Psoas muscle (tissue), 8 donors: ENCODE data around the gene CORIN. TPM values are rescaled to one million over a fixed set of nuclear protein-coding genes. Genes with fewer than 3 reads are reported as not detected.

Experiments
- ATAC-seq, 4 donors: fragments of 200-7000 bp; cut with Tn5 transposase; one replicate each; pipeline ENCODE4 v1.9.1; 2020; ENCODE audit warnings: moderate library complexity in 3 of 4, mild to moderate bottlenecking in 2 of 4
- DNase-seq, 2 donors: peaks; one replicate each; pipeline ENCODE4 v3.0.0-alpha.2; 2020
- H3K27ac ChIP-seq: fragments of 200-600 bp; one replicate; pipeline ENCODE4 v1.8.0; 2022
- H3K27me3 ChIP-seq, 3 donors: fragments of 200-600 bp in 1 of 3; one replicate each; pipeline versions ENCODE4 v1.6.1 to v1.8.0; 2013 to 2022; ENCODE audit warnings: low read length in 2 of 3, mild to moderate bottlenecking in 2 of 3, moderate library complexity in 1 of 3; ENCODE audit not compliant: insufficient read depth in 3 of 3
- H3K36me3 ChIP-seq, 2 donors: fragments of 200-600 bp in 1 of 2; one replicate each; pipeline versions ENCODE4 v1.6.1 to v1.8.0; 2013 to 2022; ENCODE audit warnings: low read depth in 1 of 2, mild to moderate bottlenecking in 1 of 2, moderate library complexity in 1 of 2; ENCODE audit not compliant: insufficient read depth in 1 of 2
- H3K4me1 ChIP-seq: fragments of 200-600 bp; one replicate; pipeline ENCODE4 v1.8.0; 2022
- H3K4me3 ChIP-seq: fragments of 200-600 bp; one replicate; pipeline ENCODE4 v1.8.0; 2022; ENCODE audit warnings: mild to moderate bottlenecking
- H3K9me3 ChIP-seq: fragments of 200-600 bp; one replicate; pipeline ENCODE4 v1.8.0; 2022
- WGBS, 3 donors: extraction: QIAGEN DNeasy Blood & Tissue Kit; methylation state at CpG; one replicate each; pipeline versions ENCODE4 v1.1.6 to v1.1.7; 2013; 5-methylcytosine and 5-hydroxymethylcytosine counted together
- intact Hi-C, 2 donors: fragments of 100-400 bp; cut with DNase I; formaldehyde crosslinking; loops; one replicate each; pipeline versions ENCODE4 v1.11.0 to v1.14.2; 2022
- polyA plus RNA-seq, 3 donors: library from polyadenylated mRNA; stranded (reverse); fragments of 200-250 nt; gene quantifications; one replicate each; pipeline ENCODE4 v1.2.3, GENCODE V29; 2013
- total RNA-seq, 4 donors: library from RNA; stranded (reverse); fragmentation: NEBNext Ultra II Directional in 2 of 4; extraction: Animal tissue kit (Norgen Biotek cat#: 25700) in 2 of 4; gene quantifications; one replicate each; pipeline versions ENCODE4 v1.2.1 to v1.2.4, GENCODE V29; 2021 to 2023
- TF ChIP-seq, protein P1 (sequence below): fragments of 200-600 bp; IDR thresholded peaks from one replicate; pipeline ENCODE4 v1.8.0; 2022; ENCODE audit warnings: antibody characterized with exemption
- donor health status: healthy with polysubstance abuse.
- donor health status: DM: no; HTN: no; CAD: no; lungs with moderate emphysema.
- donor health status: Bipolar disorder and iron deficiency.
- donor health status: healthy.
- donor health status: DM: yes; HTN: yes; CAD: no.
- donor health status: DM: no; HTN: no; CAD: no.
- donor health status: DM: no; HTN: no; CAD: no.
- donor health status: DM: yes; HTN: yes; CAD: no.

Gene CORIN
- total and polyA plus RNA-seq, 7 donors, result 0.03 to 1.3 (median 0.16) TPM; not detected in 1

- TF ChIP-seq, protein P1, sequence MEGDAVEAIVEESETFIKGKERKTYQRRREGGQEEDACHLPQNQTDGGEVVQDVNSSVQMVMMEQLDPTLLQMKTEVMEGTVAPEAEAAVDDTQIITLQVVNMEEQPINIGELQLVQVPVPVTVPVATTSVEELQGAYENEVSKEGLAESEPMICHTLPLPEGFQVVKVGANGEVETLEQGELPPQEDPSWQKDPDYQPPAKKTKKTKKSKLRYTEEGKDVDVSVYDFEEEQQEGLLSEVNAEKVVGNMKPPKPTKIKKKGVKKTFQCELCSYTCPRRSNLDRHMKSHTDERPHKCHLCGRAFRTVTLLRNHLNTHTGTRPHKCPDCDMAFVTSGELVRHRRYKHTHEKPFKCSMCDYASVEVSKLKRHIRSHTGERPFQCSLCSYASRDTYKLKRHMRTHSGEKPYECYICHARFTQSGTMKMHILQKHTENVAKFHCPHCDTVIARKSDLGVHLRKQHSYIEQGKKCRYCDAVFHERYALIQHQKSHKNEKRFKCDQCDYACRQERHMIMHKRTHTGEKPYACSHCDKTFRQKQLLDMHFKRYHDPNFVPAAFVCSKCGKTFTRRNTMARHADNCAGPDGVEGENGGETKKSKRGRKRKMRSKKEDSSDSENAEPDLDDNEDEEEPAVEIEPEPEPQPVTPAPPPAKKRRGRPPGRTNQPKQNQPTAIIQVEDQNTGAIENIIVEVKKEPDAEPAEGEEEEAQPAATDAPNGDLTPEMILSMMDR, result no peak
- 1 to 2% (median 1%) methylated on average over 50 to 58 of the region's 58 CpGs for WGBS, 3 donors
- intact Hi-C loops, result loop anchor here (5.0 kb wide), 2 partner anchors 150 to 165 kb away; no protein-coding TSS in a partner anchor
- Histone ChIP-seq H3K4me1 (peaks cover 15% of the 10 kb centered on the region), H3K9me3 (peaks cover 5% of the 10 kb centered on the region), H3K4me3 (peak overlapping the region; percentile 65), H3K27ac (no peak overlapping the region), H3K27me3 (peaks cover 0 to 26% (median 6%) of the 10 kb centered on the region in 3 donors), H3K36me3 (no peaks in the 10 kb centered on the region)
- DNase-seq, result peak; percentile 27 to 55
- ATAC-seq, result peak; percentile 44 to 60 (median 52)
Measured at GRCh38 chr4:47837094-47837907, 566 bp downstream of the CORIN start.

GRCh38 chr4:47836641-47837093 is 1.2 kb downstream of the CORIN start:
- Histone ChIP-seq H3K27ac (no peak overlapping the region), H3K4me1 (peaks cover 15% of the 10 kb centered on the region)
- intact Hi-C loops, result loop anchor here (1.0 to 5.0 kb wide), 3 partner anchors 132 to 164 kb away; no protein-coding TSS in a partner anchor

GRCh38 chr4:47835494-47835893 is 2.4 kb downstream of the CORIN start:
- TF ChIP-seq, protein P1, result no peak
- no peak overlapping the region for H3K27ac ChIP-seq
- ATAC-seq (no peak), DNase-seq (no peak)
- H3K4me1 ChIP-seq, result peaks cover 18% of the 10 kb centered on the region
- 68 to 76% (median 71%) methylated on average over 2 of the region's 2 CpGs for WGBS, 3 donors
- no peak overlapping the region for H3K4me3 ChIP-seq
- H3K36me3 ChIP-seq, result no peaks in the 10 kb centered on the region
- H3K9me3 ChIP-seq, result peaks cover 5% of the 10 kb centered on the region
- H3K27me3 ChIP-seq, result peaks cover 0 to 26% (median 6%) of the 10 kb centered on the region in 3 donors
- intact Hi-C loops, result loop anchor here (5.0 kb wide), 2 partner anchors 148 to 163 kb away; no protein-coding TSS in a partner anchor

More at GRCh38 chr4:47836641-47837093, 1.2 kb downstream of the CORIN start:
- Histone ChIP-seq H3K9me3 (peaks cover 5% of the 10 kb centered on the region), H3K36me3 (no peaks in the 10 kb centered on the region), H3K4me3 (peak overlapping the region; percentile 65), H3K27me3 (peaks cover 0 to 26% (median 6%) of the 10 kb centered on the region in 3 donors)
- DNase-seq, result peak; percentile 59 to 76
- TF ChIP-seq, protein P1, result peak; percentile 70
- peak; percentile 93 to 97 (median 94) for ATAC-seq
- 0% methylated on average over 24 to 27 of the region's 27 CpGs for WGBS, 3 donors

- intact Hi-C loops, result no loop called here
- no peak overlapping the region for H3K27ac ChIP-seq
- ATAC-seq (peak; percentile 91 to 96 (median 94)), DNase-seq (peak in 1 of 2 donors; percentile 55)
- peaks cover 5% of the 10 kb centered on the region for H3K9me3 ChIP-seq
- H3K4me1 ChIP-seq, result peaks cover 14% of the 10 kb centered on the region
- TF ChIP-seq, protein P1, result no peak
- peaks cover 0 to 9% (median 0%) of the 10 kb centered on the region in 3 donors for H3K27me3 ChIP-seq
- H3K4me3 ChIP-seq, result no peak overlapping the region
- H3K36me3 ChIP-seq, result no peaks in the 10 kb centered on the region
- WGBS, 3 donors, result 40 to 57% (median 44%) methylated on average over 5 of the region's 5 CpGs
Measured at GRCh38 chr4:47831026-47831679, 6.7 kb downstream of the CORIN start.
